Esophagus squamous epithelium (tissue), 4 donors: Measurements from ENCODE around the gene RAB3GAP1.
"Not testable (repeated sequence)": the region's sequence is repeated elsewhere in the genome, so short reads cannot be mapped to it uniquely, and the experiment has no call there.

Source experiments
- POLR2A ChIP-seq, 4 donors: fragments of 450-650 bp; IDR thresholded peaks; one replicate each; pipeline ENCODE4 v1.6.1; 2017; ENCODE audit warnings: antibody characterized with exemption in 4 of 4, mild to moderate bottlenecking in 4 of 4, moderate library complexity in 3 of 4
- TF ChIP-seq, protein P1 (sequence below), 6 experiments: fragments of 450-650 bp in 4 of 6; fragments of 200-600 bp in 2 of 6; sonication (generic) in 2 of 6; IDR thresholded peaks; one replicate each; pipeline ENCODE4 v1.5.1; 2016 to 2019; ENCODE audit warnings: antibody characterized with exemption in 6 of 6, mild to moderate bottlenecking in 4 of 6, moderate library complexity in 4 of 6

DNA sequence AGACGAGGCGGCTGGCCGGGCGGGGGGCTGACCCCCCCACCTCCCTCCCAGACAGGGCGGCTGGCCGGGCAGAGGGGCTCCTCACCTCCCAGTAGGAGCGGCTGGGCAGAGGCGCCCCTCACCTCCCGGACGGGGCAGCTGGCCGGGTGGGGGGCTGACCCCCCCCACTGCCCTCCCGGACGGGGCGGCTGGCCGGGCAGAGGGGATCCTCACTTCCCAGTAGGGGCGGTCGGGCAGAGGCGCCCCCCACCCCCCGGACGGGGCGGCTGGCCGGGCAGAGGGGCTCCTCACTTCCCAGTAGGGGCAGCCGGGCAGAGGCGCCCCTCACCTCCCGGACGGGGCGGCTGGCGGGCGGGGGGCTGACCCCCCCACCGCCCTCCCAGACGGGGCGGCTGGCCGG lies 18.9 kb upstream of the RAB3GAP1 start:
- TF ChIP-seq, protein P1, sequence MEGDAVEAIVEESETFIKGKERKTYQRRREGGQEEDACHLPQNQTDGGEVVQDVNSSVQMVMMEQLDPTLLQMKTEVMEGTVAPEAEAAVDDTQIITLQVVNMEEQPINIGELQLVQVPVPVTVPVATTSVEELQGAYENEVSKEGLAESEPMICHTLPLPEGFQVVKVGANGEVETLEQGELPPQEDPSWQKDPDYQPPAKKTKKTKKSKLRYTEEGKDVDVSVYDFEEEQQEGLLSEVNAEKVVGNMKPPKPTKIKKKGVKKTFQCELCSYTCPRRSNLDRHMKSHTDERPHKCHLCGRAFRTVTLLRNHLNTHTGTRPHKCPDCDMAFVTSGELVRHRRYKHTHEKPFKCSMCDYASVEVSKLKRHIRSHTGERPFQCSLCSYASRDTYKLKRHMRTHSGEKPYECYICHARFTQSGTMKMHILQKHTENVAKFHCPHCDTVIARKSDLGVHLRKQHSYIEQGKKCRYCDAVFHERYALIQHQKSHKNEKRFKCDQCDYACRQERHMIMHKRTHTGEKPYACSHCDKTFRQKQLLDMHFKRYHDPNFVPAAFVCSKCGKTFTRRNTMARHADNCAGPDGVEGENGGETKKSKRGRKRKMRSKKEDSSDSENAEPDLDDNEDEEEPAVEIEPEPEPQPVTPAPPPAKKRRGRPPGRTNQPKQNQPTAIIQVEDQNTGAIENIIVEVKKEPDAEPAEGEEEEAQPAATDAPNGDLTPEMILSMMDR (IDR thresholded peaks at IDR 0.05), result not testable (repeated sequence)
- not testable (repeated sequence) for TF ChIP-seq POLR2A (IDR thresholded peaks at IDR 0.05)
